GM18909 (cell line): ENCODE data around the gene MAP1S.

Experiments
- ATAC-seq: cut with Tn5 transposase; IDR thresholded peaks from one replicate; pipeline ENCODE4 v1.9.1; 2021; ENCODE audit warnings: mild to moderate bottlenecking; ENCODE audit not compliant: unreplicated experiment, poor library complexity

MAP1S gene

GRCh38 chr19:17726964-17727773 lies 7.9 kb downstream of the MAP1S start:
- no peak for ATAC-seq

GRCh38 chr19:17727843-17728242 lies 8.6 kb downstream of the MAP1S start:
- no peak for ATAC-seq

GRCh38 chr19:17733127-17733526 lies 13.8 kb downstream of the MAP1S start:
- no peak for ATAC-seq

- ATAC-seq: no peak
Measured at GRCh38 chr19:17734146-17734545, 14.9 kb downstream of the MAP1S start.

- ATAC-seq: no peak
Measured at GRCh38 chr19:17735410-17735809, 16.1 kb downstream of the MAP1S start.

GRCh38 chr19:17737690-17738153 lies 18.4 kb downstream of the MAP1S start:
- no peak for ATAC-seq

GRCh38 chr19:17739121-17739875 lies 20.0 kb downstream of the MAP1S start:
- no peak for ATAC-seq

- no peak for ATAC-seq
Measured at GRCh38 chr19:17741456-17741855, 22.2 kb downstream of the MAP1S start.

GRCh38 chr19:17743874-17744580 lies 24.7 kb downstream of the MAP1S start:
- ATAC-seq: no peak

GRCh38 chr19:17747205-17748098 lies 28.2 kb downstream of the MAP1S start:
- peak; percentile 85 for ATAC-seq

- no peak for ATAC-seq
Measured at GRCh38 chr19:17748884-17749638, 29.8 kb downstream of the MAP1S start.

GRCh38 chr19:17749912-17750317 lies 30.6 kb downstream of the MAP1S start:
- ATAC-seq: no peak

- peak; percentile 41 for ATAC-seq
Measured at GRCh38 chr19:17751103-17751911, 32.0 kb downstream of the MAP1S start, which contains the start of gene FCHO1. FCHO1 (plus strand) TSS chr19:17751477; CDS start chr19:17755165, 3,688 bp downstream.

- ATAC-seq: no peak
Measured at GRCh38 chr19:17751912-17752273, 32.6 kb downstream of the MAP1S start.

- no peak for ATAC-seq
Measured at GRCh38 chr19:17752865-17753639, 33.8 kb downstream of the MAP1S start.

GRCh38 chr19:17753976-17754375 lies 34.7 kb downstream of the MAP1S start:
- no peak for ATAC-seq

GRCh38 chr19:17754634-17755442 lies 35.6 kb downstream of the MAP1S start:
- peak; percentile 48 for ATAC-seq
